NCI-H2196 treated with DMSO at 0.1 percent for 48 hours (cell line): ENCODE results near the gene MYO5C.

Experiments used
- DNase-seq: peaks from one replicate; lab custom pipeline; 2025; ENCODE audit not compliant: unreplicated experiment; lab: John Stamatoyannopoulos, UW

The MYO5C gene

DNA sequence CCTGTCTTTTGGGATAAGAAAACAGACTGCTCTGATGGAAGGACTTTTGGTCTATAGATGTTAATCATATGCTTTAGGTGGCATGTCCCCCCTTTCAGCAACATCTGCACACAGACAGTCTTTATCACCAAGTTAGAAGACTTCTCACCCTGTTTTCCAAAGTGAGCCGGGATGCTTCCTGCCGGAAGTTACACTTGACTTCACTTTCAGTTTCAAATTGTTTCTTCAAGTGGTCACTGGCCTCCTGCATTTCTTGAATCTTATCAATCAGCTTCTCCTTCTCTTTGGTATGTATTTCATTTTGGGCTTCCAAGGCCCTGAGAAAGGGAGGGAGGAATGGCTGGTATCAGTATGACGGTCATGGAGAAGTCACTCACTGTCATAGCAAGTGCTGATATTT lies 77.2 kb downstream of the MYO5C start:
- DNase-seq = no peak

DNA sequence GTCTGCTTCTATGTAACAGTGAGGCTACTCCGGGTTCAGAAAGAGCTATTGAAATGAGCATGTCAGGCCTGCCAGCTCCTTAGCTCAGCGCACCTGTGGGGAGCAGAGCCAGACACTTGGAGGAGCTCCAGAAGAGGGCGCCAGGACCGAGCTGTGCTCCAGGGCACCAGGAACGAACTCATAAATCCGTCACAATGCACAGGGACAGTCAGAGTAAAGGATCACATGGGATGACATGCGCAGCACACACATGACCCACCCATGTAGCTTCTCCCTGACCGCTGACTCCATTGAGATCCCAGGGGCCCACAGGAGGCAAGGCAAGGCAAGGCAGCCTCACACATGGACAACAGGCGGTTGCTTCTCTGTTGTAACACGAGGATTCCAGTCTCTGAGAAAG lies 78.4 kb downstream of the MYO5C start:
- DNase-seq = no peak

DNA sequence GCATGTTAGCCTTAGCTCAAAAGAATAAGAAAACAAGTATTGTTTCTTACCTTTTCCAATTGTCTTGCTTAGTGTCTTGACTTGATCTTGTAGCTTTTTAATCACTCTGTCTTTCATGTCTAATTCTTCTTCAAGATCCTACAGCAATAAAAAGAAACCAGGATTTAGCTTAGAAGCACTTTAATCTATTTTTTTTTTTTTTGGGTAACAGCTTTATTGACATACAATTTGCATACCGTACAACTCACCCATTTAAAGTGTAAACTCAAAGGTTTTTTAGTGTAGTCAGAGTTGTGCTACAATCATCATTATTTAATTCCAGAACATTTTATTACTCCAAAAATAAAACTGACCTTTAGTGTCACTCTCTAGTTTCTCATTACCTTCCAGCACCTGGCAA lies 81.1 kb downstream of the MYO5C start:
- DNase-seq = no peak

DNA sequence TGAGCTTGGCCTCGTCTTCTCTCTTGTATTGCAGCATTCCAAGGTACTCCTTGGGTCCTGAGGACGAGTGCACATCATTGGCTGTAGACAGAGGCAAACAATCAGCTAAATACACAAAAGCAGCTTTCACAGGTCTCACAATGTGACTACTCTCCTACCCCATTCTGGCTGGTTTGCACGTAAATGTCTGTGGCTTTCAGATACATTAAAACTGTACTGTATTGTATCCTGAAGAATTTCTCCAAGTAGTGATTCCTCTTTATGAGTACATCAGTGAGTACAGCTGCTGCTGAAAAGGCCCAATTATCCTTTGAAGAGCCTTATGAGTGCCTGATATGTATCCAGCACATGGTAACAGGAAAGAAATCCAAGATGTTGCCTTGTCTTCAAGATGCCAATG lies 82.4 kb downstream of the MYO5C start:
- DNase-seq = no peak

DNA sequence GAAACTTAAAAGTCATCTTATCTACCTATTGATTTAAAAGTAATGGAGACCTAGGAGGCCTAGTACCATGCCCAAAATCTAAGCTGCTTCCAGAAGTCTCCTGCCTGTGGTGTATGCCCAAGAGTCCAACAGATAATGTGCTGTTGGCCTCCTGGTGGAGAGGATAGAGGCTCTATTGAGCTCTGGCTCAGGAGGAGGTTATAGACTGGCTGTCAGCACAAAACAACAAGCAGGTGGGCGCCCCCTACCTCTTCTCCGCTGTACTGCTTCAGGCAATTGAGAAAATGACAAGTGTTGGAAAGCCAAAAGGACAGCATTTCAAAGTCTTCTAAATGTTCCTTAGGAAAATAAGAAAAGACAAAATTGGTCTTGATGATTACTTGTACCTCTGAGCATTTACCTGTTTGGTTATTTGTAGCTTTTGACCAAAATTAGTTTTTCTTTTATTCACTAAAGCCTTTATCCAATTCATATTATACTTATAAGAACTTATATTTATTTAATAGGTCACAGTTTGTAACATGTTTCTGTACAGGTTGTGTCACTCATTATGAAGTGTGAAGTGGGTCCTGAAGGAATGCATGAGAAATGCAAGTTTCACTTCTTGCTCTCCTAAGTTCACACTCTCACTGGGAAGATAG lies 87.2 kb downstream of the MYO5C start:
- DNase-seq = peak; percentile 10

DNA sequence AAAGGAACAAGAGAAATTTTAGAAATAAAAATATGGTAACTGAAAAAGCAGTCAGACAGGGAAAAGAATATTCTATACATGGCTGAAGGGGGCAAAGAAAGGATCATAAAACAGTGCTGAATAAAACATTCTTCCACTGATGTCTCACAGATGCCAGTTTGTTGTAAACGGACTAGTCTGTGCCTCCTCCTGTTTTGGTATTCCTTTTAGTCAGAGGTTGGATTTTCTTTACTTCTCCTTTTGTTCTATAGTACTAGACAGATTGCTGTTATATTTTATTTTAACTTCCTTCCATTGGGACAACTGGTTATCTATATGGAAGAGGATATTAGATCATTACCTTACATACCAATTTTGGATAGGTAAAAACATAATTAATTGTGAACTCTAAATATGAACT lies 88.4 kb downstream of the MYO5C start:
- no peak for DNase-seq

DNA sequence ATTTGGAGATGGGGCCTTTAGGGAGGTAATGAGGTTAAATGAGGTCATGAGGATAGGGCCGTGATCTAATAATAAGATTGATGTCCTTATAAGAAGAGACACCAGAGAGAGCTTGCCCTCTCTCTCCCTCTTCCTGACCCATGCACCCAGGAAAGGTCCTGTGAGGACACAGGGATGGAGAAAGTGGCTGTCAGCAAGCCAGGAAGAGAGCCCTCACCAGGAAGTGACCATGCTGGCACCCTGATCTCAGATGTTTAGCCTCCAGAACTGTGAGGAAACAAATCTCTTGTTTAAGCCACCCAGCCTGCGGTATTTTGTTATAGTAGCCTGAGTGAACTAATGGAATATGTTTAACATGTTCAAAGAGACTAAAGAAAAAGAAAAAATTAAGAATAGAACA lies 89.2 kb downstream of the MYO5C start:
- DNase-seq = no peak

DNA sequence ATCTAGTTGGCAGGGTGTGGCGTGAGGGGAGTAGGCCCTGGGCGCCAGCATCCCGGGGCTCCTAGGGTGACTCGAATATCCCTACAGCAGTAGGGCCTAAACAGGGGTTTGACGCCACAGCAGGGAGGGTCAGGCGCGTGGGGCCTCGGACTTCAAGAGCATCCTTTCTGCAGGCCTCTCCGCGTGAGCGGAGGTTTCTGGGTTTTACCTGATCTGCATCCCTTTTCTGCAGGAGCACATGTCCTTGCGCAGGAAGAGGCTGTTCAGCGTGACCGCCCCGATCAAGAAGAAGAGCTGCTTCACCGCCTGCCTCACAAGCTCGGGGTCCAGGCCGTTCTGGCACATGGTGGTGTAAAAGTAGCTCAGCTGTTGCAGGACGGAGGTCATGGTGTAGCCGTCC lies 90.9 kb downstream of the MYO5C start:
- DNase-seq = no peak

DNA sequence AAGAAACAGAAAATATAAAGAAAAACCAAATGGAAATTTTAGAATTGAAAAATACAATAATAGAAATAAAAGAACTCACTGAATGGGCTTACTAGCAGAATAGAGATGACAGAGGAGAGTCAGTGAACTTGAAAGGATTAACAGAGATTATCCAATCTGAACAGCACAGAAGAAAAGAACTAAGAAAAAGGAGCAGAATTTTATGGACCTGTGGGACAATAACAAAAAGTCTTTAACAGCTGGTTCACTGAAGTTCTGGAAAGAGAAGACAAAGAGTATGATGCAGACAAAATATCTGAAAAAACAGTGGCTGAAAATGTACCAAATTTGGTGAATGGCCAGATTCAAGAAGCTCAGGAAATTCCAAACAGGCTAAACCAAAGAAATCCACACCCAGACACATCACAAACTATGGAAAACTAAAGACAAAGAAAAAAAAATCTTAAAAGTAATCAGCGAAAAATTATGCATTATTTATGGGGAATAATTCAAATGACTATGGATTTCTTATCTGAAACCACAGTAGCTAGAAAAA lies 94.7 kb downstream of the MYO5C start:
- no peak for DNase-seq

DNA sequence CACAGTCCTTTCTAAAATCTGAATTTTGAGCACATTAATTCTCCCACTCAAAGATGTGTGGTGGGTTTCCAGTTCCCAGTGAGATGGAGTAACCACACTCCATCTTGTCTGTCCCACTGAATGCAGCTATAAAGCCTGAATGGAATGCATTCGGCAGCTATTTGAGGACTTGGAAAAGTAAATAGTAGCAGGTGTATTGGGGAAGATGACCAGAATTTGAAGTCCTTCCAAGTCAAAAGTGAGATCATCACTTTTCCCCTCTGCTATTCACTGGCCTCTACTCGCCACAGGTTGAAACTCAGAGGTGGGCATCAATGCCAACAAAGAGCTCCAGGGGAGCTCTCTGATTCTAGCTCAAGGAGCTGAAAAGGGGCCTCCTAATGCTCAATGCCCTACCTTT lies 96.3 kb downstream of the MYO5C start:
- DNase-seq = no peak

DNA sequence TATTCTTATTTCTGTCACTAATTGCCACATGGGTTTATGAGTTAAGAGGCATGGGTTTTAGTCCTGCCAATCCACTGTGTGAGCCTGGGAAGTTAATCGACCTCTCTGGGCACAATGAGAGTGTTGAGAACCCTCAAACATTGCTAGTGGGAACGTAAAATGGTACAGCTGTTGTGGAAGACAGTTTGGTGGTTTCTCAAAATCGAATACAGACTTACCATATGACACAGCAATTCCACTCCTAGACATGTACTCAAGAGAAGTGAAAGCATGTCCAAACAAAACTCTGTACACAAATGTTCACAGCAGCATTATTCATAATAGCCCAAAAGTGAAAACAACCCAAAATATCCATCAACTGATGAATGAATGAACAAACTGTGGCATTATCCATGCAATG lies 98.7 kb downstream of the MYO5C start:
- DNase-seq = no peak

DNA sequence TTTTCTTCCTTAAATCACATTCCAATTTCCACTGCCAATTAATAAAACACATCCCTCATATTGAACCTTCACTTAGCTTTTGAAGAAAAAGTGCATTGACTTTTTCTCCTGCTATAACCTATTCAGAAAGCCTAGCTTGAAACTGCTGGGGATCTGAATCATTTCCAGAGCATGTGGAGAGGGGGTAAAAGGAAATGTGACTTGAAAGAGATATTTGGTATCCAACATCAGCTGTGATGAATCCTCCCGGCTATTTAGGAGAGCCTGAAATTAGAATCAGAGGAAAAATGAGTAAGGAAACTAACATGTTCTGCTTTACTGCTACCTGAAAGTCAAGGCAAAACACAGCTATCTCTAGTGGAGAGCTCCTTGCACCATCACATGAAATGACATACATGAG lies 101.8 kb downstream of the MYO5C start:
- no peak for DNase-seq

DNA sequence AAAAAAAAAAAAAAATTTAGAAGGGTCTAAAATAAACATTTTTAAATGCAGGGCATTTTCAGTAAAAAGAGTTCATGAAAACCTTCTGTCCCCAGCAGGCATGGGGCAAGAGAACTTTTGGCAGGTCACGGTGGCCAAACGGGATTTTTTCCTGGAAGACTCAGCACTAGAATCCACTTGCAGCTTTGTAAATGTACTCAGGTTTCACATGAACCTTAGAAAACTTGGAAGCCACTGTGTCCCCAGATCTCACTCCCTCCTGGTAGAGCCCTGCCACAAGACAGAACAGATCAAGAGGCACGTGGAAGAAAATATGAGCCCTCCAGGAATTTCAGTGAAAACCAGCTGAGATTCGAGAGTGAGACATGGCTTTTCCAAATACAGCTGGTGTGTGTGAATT lies 102.3 kb downstream of the MYO5C start:
- DNase-seq = no peak

DNA sequence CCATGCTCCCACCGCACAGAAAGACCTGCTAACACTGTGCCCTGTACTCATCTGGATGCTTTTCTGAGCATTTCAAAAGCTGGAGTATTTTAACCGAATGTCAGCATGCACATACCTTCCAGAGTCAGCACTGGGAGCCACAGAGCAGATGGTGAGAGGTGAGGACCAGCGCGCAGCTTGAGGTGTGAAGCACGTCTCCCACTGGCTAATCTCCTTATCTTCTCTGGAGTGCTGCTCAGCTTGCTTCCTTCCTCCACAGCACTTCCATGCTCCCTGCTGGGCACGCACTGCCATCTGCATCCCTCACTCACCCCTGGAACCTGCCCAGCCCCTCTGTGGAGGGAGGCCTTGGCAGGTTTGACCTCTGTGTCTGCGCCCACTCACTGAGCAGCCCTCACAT lies 104.4 kb downstream of the MYO5C start, which contains the start of gene GNB5:
TSS of gene GNB5 (minus strand) at position 186 of the 400 bp plus-strand sequence. CDS start 6,716 bp downstream, outside the sequence.
- no peak for DNase-seq

DNA sequence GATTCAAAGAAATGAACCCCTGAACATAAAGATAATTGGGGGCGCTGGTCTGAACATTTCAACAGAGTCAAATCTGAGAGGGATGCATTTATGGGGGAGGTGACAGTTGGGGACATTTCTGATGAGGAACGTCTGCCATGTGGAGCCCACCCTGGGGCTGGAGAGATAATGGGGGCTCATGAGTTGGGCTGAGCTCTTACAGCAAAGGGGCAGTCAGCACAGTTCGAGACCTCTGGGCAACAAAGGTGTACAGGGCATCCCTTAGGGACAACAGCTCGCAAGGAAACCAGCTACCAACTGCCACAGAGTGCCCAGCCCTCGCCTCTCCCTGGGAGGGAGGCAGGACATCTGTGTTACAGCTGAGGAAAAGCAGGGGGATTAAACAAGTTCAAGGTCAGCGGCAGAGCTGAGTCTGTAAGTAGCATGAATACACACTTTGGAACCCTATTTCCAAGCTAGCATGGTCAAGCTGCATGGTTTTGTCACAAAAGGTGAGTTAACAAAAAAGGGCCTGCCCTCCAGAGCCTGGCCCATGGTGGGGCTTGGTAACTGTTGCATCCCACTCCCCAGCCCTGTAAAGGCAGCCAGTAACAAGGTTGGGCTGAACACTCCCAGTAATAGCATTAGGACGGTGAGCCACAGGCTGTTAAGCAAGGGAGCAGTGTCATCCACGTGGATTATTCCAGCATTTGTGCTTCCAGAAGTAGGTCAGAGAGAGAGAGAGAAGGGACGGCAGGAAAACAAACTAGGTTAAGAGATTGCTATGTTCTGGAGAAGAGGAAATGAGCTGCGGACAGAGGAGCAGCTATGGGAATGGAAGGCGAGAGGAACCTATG lies 108.7 kb downstream of the MYO5C start:
- DNase-seq = no peak

DNA sequence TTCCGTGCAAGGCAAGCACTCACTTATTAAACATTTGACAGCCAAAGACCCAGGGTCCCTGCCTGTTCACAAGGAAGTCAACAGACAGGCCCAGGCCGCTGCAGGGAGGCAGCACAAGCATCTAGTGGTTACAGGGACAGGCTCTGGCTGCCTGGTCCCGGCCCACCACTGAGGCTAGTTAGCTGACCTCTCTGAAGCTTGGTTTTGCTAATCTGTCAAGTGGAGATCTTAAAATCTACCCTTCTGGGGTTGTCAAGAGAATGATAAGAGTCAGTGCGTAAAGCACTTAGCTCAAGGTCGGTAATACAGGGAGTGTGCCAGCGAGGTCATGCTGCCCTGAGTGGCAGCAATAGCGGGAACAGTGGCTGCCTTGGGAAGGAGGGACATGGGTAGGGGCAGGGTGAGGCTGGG lies 110.4 kb downstream of the MYO5C start:
- no peak for DNase-seq

DNA sequence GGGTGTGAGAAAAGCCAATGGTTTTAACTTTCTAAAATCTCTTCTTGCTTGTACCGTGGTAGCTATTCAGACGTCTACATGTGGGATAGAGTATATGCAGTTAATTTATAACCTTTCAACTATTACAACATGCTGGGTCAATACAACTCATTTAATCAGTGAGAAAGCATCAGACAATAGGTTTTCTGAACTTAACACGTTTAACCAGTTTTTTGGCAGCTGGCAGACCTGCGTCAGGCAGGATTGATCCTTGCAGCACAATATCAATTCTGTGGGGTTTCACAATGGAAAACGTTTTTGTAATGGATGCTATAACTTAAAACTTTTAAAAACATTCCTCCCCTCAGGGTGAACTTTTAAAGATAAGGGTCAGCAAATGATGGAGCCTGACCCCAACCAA lies 110.9 kb downstream of the MYO5C start:
- no peak for DNase-seq

DNA sequence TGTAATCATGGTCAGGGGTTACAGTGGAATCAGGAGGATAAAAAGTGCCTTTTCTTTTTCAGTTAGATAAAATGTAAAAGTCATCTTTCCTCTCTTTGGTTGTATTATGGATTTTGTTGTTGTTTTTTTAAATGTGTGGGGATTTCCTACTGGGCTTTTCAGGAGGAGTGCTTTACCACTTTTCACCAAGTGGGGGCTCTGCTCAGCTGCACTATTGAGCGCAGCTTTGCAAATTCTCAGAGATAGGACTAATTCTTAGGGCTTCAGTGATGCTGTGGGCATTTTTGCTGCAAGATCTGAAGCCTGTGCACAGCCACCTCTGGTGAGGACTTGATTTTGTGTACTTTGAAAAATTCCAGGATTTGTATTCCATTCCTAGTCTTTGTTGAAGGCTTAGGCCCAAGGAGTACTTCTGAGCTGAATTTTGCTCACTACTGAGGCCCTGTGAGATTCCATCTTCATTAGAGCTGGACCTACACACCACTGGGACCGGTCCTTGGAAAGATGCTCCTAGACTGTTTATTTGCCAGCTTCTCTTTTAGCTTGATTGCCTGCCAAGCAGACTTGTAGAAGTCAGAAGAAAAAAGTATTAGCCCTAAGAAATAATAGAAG lies 111.9 kb downstream of the MYO5C start:
- DNase-seq = no peak

DNA sequence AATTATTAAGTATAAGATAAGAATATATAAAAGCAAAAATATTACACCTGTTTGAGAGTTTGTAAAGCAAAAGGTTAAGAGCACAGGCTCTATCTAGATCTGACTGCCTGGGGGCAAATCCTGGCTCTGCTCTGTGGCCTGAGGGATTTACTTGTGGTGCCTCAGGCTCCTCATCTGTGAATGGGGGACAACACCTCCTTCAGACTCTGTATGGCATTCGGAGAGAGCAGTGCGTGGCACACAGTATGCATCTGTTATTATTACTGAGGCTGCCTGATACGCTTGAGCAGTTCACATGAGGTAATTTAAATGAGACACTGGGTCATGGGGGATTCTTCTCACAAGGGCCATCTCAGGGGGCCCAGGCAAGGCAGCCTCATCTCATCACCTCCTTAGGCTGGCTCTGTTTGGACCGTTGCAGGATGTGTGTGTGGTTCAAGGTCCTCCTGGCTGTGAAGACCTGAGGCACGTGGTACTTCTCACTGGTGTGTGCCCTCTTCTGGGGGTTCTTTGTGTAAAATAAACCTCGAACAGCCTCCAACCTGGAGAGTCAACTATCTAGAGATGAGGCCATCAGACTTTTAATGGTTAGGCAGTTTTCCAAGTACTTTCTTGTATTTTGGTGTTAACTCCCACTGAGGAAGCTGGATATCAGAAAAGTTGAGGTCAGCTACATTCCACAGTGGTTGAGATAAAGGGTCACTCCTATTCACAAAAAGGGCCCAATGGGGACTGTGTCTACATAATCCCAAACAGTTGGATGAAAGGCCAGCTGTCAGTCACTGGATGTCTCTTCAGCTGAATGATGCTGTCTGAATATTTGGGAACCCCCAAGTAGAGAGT lies 113.4 kb downstream of the MYO5C start:
- no peak for DNase-seq

DNA sequence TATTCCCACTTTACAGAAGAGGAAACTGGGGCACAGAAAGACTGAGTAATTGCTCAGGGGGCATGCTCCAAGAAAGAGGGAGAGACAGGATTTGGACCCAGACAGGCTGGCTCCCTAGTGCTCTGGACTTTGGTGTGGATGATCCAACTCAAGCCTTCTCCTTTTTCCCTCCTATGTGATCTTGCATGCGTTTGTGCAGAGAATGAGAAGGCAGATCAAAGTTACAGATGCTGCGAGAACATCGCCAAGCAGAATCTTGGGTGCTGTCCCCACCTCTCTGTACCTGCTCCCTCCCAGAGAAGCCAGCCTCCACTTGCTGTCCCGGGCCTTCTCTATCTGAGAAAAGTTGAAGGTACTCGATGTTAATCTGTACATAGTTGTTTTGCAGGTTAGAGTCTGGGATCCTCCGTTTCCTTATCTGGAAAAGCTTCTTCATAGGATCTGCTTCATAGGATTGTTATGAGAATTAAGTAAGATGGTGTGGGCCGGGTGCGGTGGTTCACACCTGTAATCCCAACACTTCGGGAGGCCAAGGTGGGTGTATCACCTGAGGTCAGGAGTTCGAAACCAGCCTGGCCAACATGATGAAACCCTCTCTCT lies 114.7 kb downstream of the MYO5C start:
- no peak for DNase-seq
